Neural cell (in vitro differentiated cells): ENCODE results near the gene GNRHR. TPM values are rescaled to one million over a fixed set of nuclear protein-coding genes. Genes with fewer than 3 reads are reported as not detected.

Experiments used
- H2AFZ ChIP-seq: fragments of 200-600, 300-800 bp; sonication (generic), shearing (Covaris generic); 2 replicates; pipeline ENCODE4 v1.6.0; 2014; ENCODE audit warnings: low read depth, mild to moderate bottlenecking, antibody characterized with exemption, low read length, moderate library complexity
- H3F3A ChIP-seq: fragments of 200-600 bp; shearing (Covaris generic); 2 replicates; pipeline ENCODE4 v1.6.1; 2016; ENCODE audit warnings: mild to moderate bottlenecking, moderate library complexity, mixed read lengths, antibody characterized with exemption, low read length; ENCODE audit not compliant: insufficient read depth, poor library complexity, severe bottlenecking
- H3K27ac ChIP-seq: fragments of 200-600, 300-800 bp; sonication (generic), shearing (Covaris generic); 2 replicates; pipeline ENCODE4 v1.5.1; 2014; ENCODE audit warnings: mild to moderate bottlenecking, low read length, moderate library complexity
- H3K27me3 ChIP-seq: fragments of 300-800, 200-600 bp; sonication (generic), shearing (Covaris generic); 2 replicates; pipeline ENCODE4 v1.6.0; 2014; ENCODE audit warnings: mild to moderate bottlenecking, low read depth, low read length, moderate library complexity; ENCODE audit not compliant: insufficient read depth
- H3K36me3 ChIP-seq: fragments of 300-800, 200-600 bp; sonication (generic), shearing (Covaris generic); 2 replicates; pipeline ENCODE4 v1.5.1; 2014; ENCODE audit warnings: mild to moderate bottlenecking, antibody characterized with exemption, low read length, moderate library complexity; ENCODE audit not compliant: insufficient read depth
- H3K4me2 ChIP-seq: fragments of 300-800, 200-600 bp; sonication (generic), shearing (Covaris generic); 2 replicates; pipeline ENCODE4 v1.6.0; 2014; ENCODE audit warnings: mild to moderate bottlenecking, low read length
- H3K4me3 ChIP-seq: fragments of 300-800, 200-600 bp; sonication (generic), shearing (Covaris generic); 2 replicates; pipeline ENCODE4 v1.5.1; 2014; ENCODE audit warnings: mild to moderate bottlenecking, low read length, moderate library complexity
- H3K79me2 ChIP-seq: fragments of 200-600 bp; shearing (Covaris generic); replicated peaks from 2 replicates; pipeline ENCODE4 v1.6.0; 2014; ENCODE audit warnings: mild to moderate bottlenecking, low read length, moderate library complexity; ENCODE audit not compliant: insufficient read depth
- H3K9ac ChIP-seq: fragments of 300-800, 200-600 bp; sonication (generic), shearing (Covaris generic); 2 replicates; pipeline ENCODE4 v1.6.1; 2016; ENCODE audit warnings: mild to moderate bottlenecking, low read length, mixed read lengths
- H3K9me2 ChIP-seq: fragments of 200-600 bp; shearing (Covaris generic); 2 replicates; pipeline ENCODE4 v1.6.1; 2016; ENCODE audit warnings: mild to moderate bottlenecking, low read length, mixed read lengths; ENCODE audit not compliant: insufficient read depth
- H3K9me3 ChIP-seq: fragments of 200-600, 300-800 bp; sonication (generic), shearing (Covaris generic); 2 replicates; pipeline ENCODE4 v1.6.1; 2016; ENCODE audit warnings: mild to moderate bottlenecking, mixed run types, low read length, moderate library complexity, mixed read lengths
- H4K20me1 ChIP-seq: fragments of 200-600 bp; shearing (Covaris generic); 2 replicates; pipeline ENCODE4 v1.6.1; 2016; ENCODE audit warnings: mild to moderate bottlenecking, mixed run types; ENCODE audit not compliant: insufficient read depth
- EP300 ChIP-seq: fragments of 450-650 bp; conservative IDR thresholded peaks from 2 replicates; pipeline ENCODE4 v1.6.1; 2014; ENCODE audit warnings: antibody characterized with exemption, mild to moderate bottlenecking, moderate library complexity; ENCODE audit not compliant: poor library complexity, severe bottlenecking
- EZH2 ChIP-seq: fragments of 200-600, 300-800 bp; shearing (Covaris generic), sonication (generic); IDR thresholded peaks from 2 replicates; pipeline ENCODE4 v1.6.1; 2014; ENCODE audit warnings: antibody characterized with exemption, low read length, borderline replicate concordance, mild to moderate bottlenecking; ENCODE audit not compliant: insufficient read depth, poor library complexity, severe bottlenecking
- MXI1 ChIP-seq: fragments of 450-650 bp; conservative IDR thresholded peaks from 2 replicates; pipeline ENCODE4 v1.6.1; 2014; ENCODE audit warnings: antibody characterized with exemption, mild to moderate bottlenecking; ENCODE audit not compliant: poor library complexity, severe bottlenecking
- POLR2AphosphoS5 ChIP-seq: IDR thresholded peaks from 2 replicates; pipeline ENCODE4 v1.6.1; 2012
- RAD21 ChIP-seq: fragments of 450-650 bp; conservative IDR thresholded peaks from 2 replicates; pipeline ENCODE4 v1.6.1; 2014; ENCODE audit warnings: antibody characterized with exemption, mild to moderate bottlenecking, moderate library complexity
- SMC3 ChIP-seq: fragments of 450-650 bp; conservative IDR thresholded peaks from 2 replicates; pipeline ENCODE4 v1.6.1; 2014; ENCODE audit warnings: antibody characterized with exemption, mild to moderate bottlenecking, moderate library complexity; ENCODE audit not compliant: poor library complexity
- TAF1 ChIP-seq: IDR thresholded peaks from 2 replicates; pipeline ENCODE4 v1.6.1; 2012; ENCODE audit warnings: low read depth
- polyA plus RNA-seq: library from polyadenylated mRNA; depleted of rRNA; stranded (reverse); fragments of >200 nt; gene quantifications from 2 replicates; pipeline ENCODE4 v1.2.3, GENCODE V29; 2014
- TF ChIP-seq, protein P1 (sequence below): fragments of 450-650 bp; IDR thresholded peaks from 2 replicates; pipeline ENCODE4 v1.5.1; 2014; ENCODE audit warnings: antibody characterized with exemption, mild to moderate bottlenecking, moderate library complexity; ENCODE audit not compliant: poor library complexity, severe bottlenecking
- TF ChIP-seq, protein P2 (sequence below): IDR thresholded peaks from 2 replicates; pipeline ENCODE4 v1.6.1; 2012; ENCODE audit warnings: borderline replicate concordance

GNRHR gene
- polyA plus RNA-seq, 1 donor from 2014 or later = not detected

DNA sequence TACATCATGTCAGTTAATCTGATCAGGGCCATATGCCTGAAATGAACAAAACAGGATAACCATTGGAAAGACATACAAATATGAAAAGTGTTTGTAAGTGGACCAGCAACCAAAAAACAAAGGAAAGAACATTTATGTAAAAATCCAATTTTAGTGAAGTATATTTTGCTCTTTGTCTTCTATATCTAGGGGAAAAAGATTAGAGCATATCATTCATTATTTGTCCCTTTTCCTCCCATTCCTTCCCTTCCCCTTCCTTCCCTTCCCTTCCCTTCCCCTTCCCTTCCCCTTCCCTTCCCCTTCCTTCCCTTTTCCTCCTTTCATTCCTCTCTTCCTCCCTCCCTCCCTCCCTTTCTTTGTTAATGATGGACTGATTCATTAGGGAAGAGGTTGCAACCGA, 1.8 kb upstream of the GNRHR start:
- Histone ChIP-seq H3K36me3 (no peaks in the 10 kb centered on the region), H3K9me3 (no peaks in the 10 kb centered on the region), H3K9ac (no peak overlapping the region), H4K20me1 (no peaks in the 10 kb centered on the region), H3F3A (no peaks in the 10 kb centered on the region), H3K4me2 (no peak overlapping the region), H3K27ac (no peak overlapping the region), H3K9me2 (no peaks in the 10 kb centered on the region), H2AFZ (no peak overlapping the region), H3K4me3 (no peak overlapping the region), H3K27me3 (no peaks in the 10 kb centered on the region), H3K79me2 (no peaks in the 10 kb centered on the region)
- TF ChIP-seq MXI1 (no peak), TAF1 (no peak), EP300 (no peak), POLR2AphosphoS5 (no peak), EZH2 (no peak), RAD21 (no peak), SMC3 (no peak)
- TF ChIP-seq, protein P1, sequence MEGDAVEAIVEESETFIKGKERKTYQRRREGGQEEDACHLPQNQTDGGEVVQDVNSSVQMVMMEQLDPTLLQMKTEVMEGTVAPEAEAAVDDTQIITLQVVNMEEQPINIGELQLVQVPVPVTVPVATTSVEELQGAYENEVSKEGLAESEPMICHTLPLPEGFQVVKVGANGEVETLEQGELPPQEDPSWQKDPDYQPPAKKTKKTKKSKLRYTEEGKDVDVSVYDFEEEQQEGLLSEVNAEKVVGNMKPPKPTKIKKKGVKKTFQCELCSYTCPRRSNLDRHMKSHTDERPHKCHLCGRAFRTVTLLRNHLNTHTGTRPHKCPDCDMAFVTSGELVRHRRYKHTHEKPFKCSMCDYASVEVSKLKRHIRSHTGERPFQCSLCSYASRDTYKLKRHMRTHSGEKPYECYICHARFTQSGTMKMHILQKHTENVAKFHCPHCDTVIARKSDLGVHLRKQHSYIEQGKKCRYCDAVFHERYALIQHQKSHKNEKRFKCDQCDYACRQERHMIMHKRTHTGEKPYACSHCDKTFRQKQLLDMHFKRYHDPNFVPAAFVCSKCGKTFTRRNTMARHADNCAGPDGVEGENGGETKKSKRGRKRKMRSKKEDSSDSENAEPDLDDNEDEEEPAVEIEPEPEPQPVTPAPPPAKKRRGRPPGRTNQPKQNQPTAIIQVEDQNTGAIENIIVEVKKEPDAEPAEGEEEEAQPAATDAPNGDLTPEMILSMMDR = no peak
- TF ChIP-seq, protein P2, sequence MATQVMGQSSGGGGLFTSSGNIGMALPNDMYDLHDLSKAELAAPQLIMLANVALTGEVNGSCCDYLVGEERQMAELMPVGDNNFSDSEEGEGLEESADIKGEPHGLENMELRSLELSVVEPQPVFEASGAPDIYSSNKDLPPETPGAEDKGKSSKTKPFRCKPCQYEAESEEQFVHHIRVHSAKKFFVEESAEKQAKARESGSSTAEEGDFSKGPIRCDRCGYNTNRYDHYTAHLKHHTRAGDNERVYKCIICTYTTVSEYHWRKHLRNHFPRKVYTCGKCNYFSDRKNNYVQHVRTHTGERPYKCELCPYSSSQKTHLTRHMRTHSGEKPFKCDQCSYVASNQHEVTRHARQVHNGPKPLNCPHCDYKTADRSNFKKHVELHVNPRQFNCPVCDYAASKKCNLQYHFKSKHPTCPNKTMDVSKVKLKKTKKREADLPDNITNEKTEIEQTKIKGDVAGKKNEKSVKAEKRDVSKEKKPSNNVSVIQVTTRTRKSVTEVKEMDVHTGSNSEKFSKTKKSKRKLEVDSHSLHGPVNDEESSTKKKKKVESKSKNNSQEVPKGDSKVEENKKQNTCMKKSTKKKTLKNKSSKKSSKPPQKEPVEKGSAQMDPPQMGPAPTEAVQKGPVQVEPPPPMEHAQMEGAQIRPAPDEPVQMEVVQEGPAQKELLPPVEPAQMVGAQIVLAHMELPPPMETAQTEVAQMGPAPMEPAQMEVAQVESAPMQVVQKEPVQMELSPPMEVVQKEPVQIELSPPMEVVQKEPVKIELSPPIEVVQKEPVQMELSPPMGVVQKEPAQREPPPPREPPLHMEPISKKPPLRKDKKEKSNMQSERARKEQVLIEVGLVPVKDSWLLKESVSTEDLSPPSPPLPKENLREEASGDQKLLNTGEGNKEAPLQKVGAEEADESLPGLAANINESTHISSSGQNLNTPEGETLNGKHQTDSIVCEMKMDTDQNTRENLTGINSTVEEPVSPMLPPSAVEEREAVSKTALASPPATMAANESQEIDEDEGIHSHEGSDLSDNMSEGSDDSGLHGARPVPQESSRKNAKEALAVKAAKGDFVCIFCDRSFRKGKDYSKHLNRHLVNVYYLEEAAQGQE = no peak

DNA sequence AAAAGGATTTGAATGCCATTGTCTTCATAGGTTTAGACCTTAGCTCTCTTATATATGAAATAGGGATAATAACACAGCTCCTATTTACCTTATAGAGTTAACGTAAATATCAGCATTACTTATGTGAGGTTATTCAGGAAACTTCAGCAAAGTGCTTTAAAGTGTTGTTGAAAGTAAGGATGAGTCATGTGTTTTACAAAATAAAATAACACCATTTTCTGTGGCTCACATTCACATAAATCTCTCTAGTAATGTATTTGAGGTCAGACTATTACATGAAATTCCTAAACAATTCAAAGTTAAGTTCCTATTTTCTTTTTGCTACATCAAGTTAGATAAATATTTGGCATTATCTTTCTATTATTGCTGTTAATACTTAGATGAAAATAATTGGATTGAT, 2.9 kb downstream of the GNRHR start:
- Histone ChIP-seq H3K9me2 (no peaks in the 10 kb centered on the region), H3K79me2 (no peaks in the 10 kb centered on the region), H3K27ac (no peak overlapping the region), H3K4me3 (no peak overlapping the region), H3K9ac (no peak overlapping the region), H3K4me2 (no peak overlapping the region), H3K27me3 (no peaks in the 10 kb centered on the region), H3K9me3 (no peaks in the 10 kb centered on the region), H3F3A (no peaks in the 10 kb centered on the region), H3K36me3 (no peaks in the 10 kb centered on the region), H2AFZ (no peak overlapping the region), H4K20me1 (no peaks in the 10 kb centered on the region)
- no peak for TF ChIP-seq POLR2AphosphoS5
- TF ChIP-seq, protein P2 = no peak
- no peak for TF ChIP-seq EP300
- no peak for TF ChIP-seq MXI1
- no peak for TF ChIP-seq SMC3
- no peak for TF ChIP-seq TAF1
- TF ChIP-seq RAD21 = no peak
